Ectodermal cell (in vitro differentiated cells): ENCODE measurements around the gene HECTD4.

Experiments used
- H3K27ac ChIP-seq: 2 replicates; pipeline ENCODE4 v1.7.0; 2013; ENCODE audit warnings: mild to moderate bottlenecking, low read depth, low read length; ENCODE audit not compliant: insufficient read depth, poor library complexity, severe bottlenecking
- H3K27me3 ChIP-seq: 2 replicates; pipeline ENCODE4 v1.7.0; 2013; ENCODE audit warnings: mild to moderate bottlenecking, low read length; ENCODE audit not compliant: insufficient read depth, control insufficient read depth, poor library complexity, severe bottlenecking
- H3K36me3 ChIP-seq: one replicate; pipeline ENCODE4 v1.7.0; 2013; ENCODE audit warnings: low read length; ENCODE audit not compliant: control insufficient read depth, insufficient read depth
- H3K4me1 ChIP-seq: one replicate; pipeline ENCODE4 v1.7.0; 2013; ENCODE audit warnings: low read length; ENCODE audit not compliant: control insufficient read depth, insufficient read depth
- H3K4me3 ChIP-seq: 2 replicates; pipeline ENCODE4 v1.7.0; 2013; ENCODE audit warnings: low read depth, low read length, control low read depth; ENCODE audit not compliant: insufficient read depth
- H3K9me3 ChIP-seq: 2 replicates; pipeline ENCODE4 v1.7.0; 2013; ENCODE audit warnings: mild to moderate bottlenecking, low read length, moderate library complexity; ENCODE audit not compliant: control insufficient read depth
- WGBS, 2 experiments: methylation state at CpG; one replicate each; pipeline ENCODE4 v1.1.7; 2013; ENCODE audit warnings: missing lambda C conversion rate in 2 of 2; 5-methylcytosine and 5-hydroxymethylcytosine counted together

Gene HECTD4

DNA sequence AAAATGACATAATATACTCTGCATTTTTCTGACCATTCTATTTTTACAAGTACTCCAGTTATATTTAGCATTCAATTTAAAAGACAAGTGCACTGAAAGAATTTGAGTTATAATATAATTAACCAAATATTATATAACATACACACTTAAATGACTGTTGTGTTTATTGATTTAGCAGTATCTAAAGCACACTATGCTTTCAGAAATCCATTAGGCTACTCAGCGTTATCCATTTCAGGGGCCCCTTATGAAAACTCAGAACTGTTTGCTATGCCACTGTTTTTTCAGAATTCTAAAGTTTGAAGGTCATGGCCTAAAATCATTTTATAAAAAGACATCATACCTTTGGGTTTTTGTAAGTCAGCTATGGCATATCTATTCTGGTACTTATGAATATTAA is 57.1 kb downstream of the HECTD4 start:
- H3K36me3 ChIP-seq, result no peaks in the 10 kb centered on the region
- WGBS, 2 experiments, result 90 to 100% methylated on average over 1 of the region's 1 CpG

DNA sequence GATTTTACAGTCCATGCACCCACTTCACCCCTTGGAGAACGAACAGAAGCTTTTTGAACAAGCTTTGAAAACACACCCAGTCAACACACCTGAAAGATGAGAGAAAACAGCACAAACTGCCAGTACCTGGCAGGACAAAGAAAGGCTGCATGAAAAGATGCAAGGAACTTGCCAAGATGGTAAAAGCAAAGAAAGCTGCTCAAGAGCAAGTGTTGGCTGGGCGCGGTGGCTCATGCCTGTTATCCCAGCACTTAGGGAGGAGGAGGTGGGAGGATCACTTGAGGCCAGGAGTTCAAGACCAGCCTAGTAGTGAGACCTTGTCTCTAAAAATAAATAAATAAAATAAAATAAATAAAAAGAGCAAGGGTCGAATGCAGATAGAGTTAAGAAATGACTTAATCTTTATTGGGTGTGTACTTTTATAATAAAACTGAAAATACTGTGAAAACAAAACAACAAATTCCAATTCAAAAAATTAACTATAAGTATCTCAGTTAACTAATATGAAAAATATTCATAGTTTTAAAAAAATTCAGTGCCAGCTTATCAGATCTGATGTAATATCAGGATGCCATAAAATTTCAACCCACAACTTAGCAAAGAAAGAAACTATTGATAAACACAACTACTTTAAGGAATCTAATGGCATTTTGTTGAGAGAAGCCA is 59.2 kb downstream of the HECTD4 start:
- 93 to 98% methylated on average over 3 of the region's 4 CpGs for WGBS, 2 experiments
- no peaks in the 10 kb centered on the region for H3K36me3 ChIP-seq
- H3K4me1 ChIP-seq, result no peaks in the 10 kb centered on the region
- H3K4me3 ChIP-seq, result no peak overlapping the region
- no peaks in the 10 kb centered on the region for H3K27me3 ChIP-seq
- H3K27ac ChIP-seq, result no peak overlapping the region
- H3K9me3 ChIP-seq, result no peaks in the 10 kb centered on the region

More for the DNA sequence above, 57.1 kb downstream of the HECTD4 start:
- H3K27me3 ChIP-seq, result no peaks in the 10 kb centered on the region
- H3K9me3 ChIP-seq, result no peaks in the 10 kb centered on the region
- H3K4me3 ChIP-seq, result no peak overlapping the region
- H3K4me1 ChIP-seq, result no peaks in the 10 kb centered on the region
- H3K27ac ChIP-seq, result no peak overlapping the region

DNA sequence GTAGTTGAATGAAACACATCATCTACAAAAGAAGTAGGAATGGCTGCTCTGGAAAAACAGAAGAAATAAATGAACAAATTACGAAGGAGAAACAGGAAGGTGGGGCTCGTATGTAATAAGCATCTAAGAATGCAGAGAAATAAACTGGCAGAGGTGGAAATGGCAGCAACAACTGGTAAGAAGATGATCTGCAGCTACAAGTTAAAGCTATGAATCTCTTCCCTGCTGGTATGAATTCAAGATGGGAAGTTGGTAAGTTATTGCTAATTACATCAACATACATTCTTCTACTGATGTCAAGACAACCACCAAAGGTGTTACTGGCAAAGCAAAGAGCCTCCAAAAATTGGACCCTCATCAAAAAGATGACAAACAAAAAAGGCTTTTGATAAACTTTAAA is 59.8 kb downstream of the HECTD4 start:
- no peaks in the 10 kb centered on the region for H3K27me3 ChIP-seq
- no peaks in the 10 kb centered on the region for H3K9me3 ChIP-seq
- H3K27ac ChIP-seq, result no peak overlapping the region
- H3K4me3 ChIP-seq, result no peak overlapping the region
- no peaks in the 10 kb centered on the region for H3K36me3 ChIP-seq
- 91 to 94% methylated on average over 2 of the region's 2 CpGs for WGBS, 2 experiments
- no peaks in the 10 kb centered on the region for H3K4me1 ChIP-seq

DNA sequence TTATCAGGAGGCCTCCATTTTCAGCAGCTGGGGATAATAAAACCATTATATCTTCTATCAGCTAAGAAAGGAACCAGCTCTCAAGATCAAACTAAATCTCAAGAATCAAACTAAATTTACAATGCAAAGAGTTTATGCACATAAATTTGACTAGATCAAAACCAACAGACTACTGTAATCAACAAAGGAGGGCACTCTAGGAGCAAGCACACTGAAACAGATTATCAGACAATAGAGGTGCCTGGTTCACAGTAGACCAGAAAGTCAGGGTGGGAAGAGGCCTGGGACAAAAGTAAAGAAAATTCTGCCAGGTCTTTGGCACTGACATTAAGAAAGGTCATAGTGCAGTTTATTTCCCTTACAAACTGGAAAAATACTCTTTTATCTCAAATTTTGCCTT is 61.0 kb downstream of the HECTD4 start:
- no peak overlapping the region for H3K4me3 ChIP-seq
- no peaks in the 10 kb centered on the region for H3K36me3 ChIP-seq
- H3K9me3 ChIP-seq, result no peaks in the 10 kb centered on the region
- H3K27ac ChIP-seq, result no peak overlapping the region
- H3K27me3 ChIP-seq, result no peaks in the 10 kb centered on the region
- no peaks in the 10 kb centered on the region for H3K4me1 ChIP-seq

DNA sequence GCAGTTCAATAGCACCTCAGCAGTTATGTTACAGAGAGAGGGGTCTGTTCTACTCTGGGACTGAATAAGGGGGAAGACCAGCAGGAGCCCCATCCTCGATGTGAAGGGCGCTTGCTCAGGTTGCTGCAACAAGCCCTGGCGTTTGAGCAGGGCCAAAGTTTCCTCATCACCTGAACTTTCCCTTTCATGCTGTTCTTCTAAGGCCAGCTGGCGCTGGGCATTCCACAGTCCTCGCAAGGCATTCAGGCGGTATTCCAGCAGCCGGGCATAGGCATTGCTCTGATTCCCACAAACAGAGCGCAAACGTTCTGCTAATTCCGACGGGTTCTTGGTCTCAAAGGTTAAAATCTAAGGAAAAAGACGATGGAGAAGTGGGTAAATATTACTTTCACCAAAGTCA is 62.8 kb downstream of the HECTD4 start:
- H3K4me3 ChIP-seq, result no peak overlapping the region
- H3K27ac ChIP-seq, result no peak overlapping the region
- no peaks in the 10 kb centered on the region for H3K9me3 ChIP-seq
- WGBS, 2 experiments, result 91 to 97% methylated on average over 11 to 12 of the region's 12 CpGs
- no peaks in the 10 kb centered on the region for H3K4me1 ChIP-seq
- H3K36me3 ChIP-seq, result no peaks in the 10 kb centered on the region
- H3K27me3 ChIP-seq, result no peaks in the 10 kb centered on the region

DNA sequence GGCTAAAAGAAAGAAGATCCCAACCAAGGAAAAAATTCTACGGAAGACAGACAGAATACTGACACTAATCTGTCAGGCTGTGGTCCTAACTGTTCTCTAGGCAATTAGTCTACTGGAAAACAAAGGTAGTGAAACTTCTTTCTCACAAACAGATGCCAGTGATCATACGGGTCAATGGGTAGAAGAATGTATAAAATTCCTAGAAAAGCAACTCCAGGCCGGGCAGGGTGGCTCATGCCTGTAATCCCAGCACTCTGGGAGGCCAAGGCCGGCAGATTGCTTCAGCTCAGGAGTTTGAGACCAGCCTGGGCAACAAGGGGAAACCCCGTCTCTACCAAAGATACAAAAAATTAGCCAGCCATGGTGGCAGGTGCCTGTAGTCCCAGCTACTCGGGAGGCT is 64.8 kb downstream of the HECTD4 start:
- no peaks in the 10 kb centered on the region for H3K27me3 ChIP-seq
- no peaks in the 10 kb centered on the region for H3K4me1 ChIP-seq
- 90 to 95% methylated on average over 6 of the region's 6 CpGs for WGBS, 2 experiments
- no peak overlapping the region for H3K27ac ChIP-seq
- H3K4me3 ChIP-seq, result no peak overlapping the region
- no peaks in the 10 kb centered on the region for H3K36me3 ChIP-seq
- H3K9me3 ChIP-seq, result no peaks in the 10 kb centered on the region

DNA sequence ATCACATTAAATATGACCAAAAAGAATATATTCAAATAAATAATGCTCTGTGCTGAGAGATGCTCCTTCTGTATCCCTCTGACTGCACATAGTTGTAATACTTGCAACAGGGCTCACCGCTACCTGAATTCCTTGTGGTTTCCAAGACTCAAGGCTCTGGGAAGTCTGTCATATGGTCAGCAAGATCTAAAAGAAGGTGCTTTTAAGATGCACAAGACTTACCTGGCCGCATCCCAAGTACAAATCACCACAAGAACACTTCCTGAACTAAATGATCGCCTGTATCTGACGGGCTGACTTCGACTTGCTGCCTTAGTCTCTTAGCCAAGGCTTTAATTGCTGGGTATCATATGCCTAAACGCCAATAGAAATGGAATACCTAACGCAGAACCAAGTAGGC is 67.2 kb downstream of the HECTD4 start:
- WGBS, 2 experiments, result 96% methylated on average over 7 of the region's 7 CpGs
- H3K27me3 ChIP-seq, result no peaks in the 10 kb centered on the region
- no peaks in the 10 kb centered on the region for H3K36me3 ChIP-seq
- H3K9me3 ChIP-seq, result no peaks in the 10 kb centered on the region
- no peaks in the 10 kb centered on the region for H3K4me1 ChIP-seq
- no peak overlapping the region for H3K27ac ChIP-seq
- no peak overlapping the region for H3K4me3 ChIP-seq

DNA sequence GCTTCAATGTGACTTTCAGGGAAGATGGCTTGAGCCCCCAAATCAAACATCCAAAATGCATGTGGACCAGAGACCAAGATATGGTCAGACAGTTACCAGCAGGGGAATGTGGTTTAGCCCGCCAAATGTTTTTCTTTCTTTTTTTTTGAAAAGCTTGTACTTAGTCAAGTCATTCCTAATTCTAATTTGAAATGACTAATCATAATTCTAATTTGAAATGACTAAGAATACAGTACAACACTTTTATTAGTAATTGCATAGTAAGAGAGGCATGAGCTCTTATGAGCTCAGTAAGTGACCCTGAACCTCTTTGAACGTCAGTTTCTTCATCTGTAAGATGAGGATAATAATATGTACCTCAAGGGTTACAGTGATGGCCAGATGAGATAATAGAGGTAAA is 72.4 kb downstream of the HECTD4 start:
- no peaks in the 10 kb centered on the region for H3K9me3 ChIP-seq
- 100% methylated on average over 2 of the region's 2 CpGs for WGBS, 2 experiments
- no peak overlapping the region for H3K4me3 ChIP-seq
- no peak overlapping the region for H3K27ac ChIP-seq
- no peaks in the 10 kb centered on the region for H3K4me1 ChIP-seq
- H3K36me3 ChIP-seq, result no peaks in the 10 kb centered on the region
- no peaks in the 10 kb centered on the region for H3K27me3 ChIP-seq

DNA sequence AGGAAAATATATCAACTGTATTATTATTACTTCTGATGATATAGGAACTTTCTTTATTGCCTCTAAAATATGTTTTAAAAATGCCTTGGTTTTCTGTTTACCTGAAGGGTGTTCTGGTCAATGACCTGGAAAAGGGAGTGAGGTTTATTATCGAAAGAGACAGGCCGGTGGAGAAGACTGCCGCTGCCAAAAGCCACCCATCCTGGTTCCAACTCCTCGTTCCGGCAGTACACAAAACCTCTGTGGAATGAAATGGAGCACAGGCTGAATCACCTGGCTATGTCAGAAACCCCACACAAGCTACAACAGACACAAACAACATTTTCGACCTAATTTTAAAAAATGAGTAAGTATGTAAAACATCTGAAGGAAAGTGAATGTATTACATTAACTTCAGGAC is 73.6 kb downstream of the HECTD4 start:
- no peaks in the 10 kb centered on the region for H3K27me3 ChIP-seq
- no peaks in the 10 kb centered on the region for H3K9me3 ChIP-seq
- H3K36me3 ChIP-seq, result no peaks in the 10 kb centered on the region
- no peak overlapping the region for H3K27ac ChIP-seq
- H3K4me3 ChIP-seq, result no peak overlapping the region
- 96 to 98% methylated on average over 5 of the region's 6 CpGs for WGBS, 2 experiments
- no peaks in the 10 kb centered on the region for H3K4me1 ChIP-seq

DNA sequence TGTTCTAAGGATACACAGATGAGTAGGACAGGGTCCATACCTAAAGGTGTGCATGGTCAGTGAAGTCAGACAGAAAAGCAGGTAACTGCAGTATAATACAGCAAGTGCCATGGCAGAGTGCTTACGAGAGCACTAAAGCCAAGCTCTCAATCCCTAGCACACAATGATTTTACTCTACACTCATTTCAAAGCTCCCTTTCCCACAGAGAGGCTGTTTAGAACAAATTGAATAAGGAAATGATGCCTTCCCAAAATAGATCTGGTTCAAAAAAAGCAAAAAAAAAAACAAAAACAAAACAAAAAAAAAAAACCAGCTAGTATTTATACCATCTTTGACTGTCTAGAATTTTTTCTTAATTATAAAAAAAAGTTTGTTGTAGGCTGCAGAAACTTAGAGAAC is 74.1 kb downstream of the HECTD4 start:
- WGBS, 2 experiments, result 89 to 100% methylated on average over 1 of the region's 1 CpG

More for the DNA sequence above, 74.1 kb downstream of the HECTD4 start:
- Histone ChIP-seq H3K4me3 (no peak overlapping the region), H3K9me3 (no peaks in the 10 kb centered on the region), H3K27me3 (no peaks in the 10 kb centered on the region), H3K36me3 (no peaks in the 10 kb centered on the region), H3K4me1 (no peaks in the 10 kb centered on the region), H3K27ac (no peak overlapping the region)
